ENCODE measurements around the gene RPS21.

- no peak for TF ChIP-seq EZH2 (IDR thresholded peaks at IDR 0.05)
- TF ChIP-seq POLR2AphosphoS5 (IDR thresholded peaks at IDR 0.05; ENCODE audit: borderline replicate concordance, low read depth, low read length) = no peak
- no peak for TF ChIP-seq FOXP2 (optimal IDR thresholded peaks at IDR 0.05; ENCODE audit: control extremely low read depth, extremely low read length, insufficient read depth)
Observed at GRCh38 chr20:62350629-62351422, 36.1 kb upstream of the RPS21 start.

All from SK-N-MC (cell line).